Esophagus squamous epithelium (tissue), 4 donors: ENCODE measurements around the gene UBTD1.
"Not testable (repeated sequence)": the region's sequence is repeated elsewhere in the genome, so short reads cannot be mapped to it uniquely, and the experiment has no call there.

Experiments used
- POLR2A ChIP-seq, 4 donors: fragments of 450-650 bp; IDR thresholded peaks; one replicate each; pipeline ENCODE4 v1.6.1; 2017; ENCODE audit warnings: antibody characterized with exemption in 4 of 4, mild to moderate bottlenecking in 4 of 4, moderate library complexity in 3 of 4
- TF ChIP-seq, protein P1 (sequence below), 6 experiments: fragments of 450-650 bp in 4 of 6; fragments of 200-600 bp in 2 of 6; sonication (generic) in 2 of 6; IDR thresholded peaks; one replicate each; pipeline ENCODE4 v1.5.1; 2016 to 2019; ENCODE audit warnings: antibody characterized with exemption in 6 of 6, mild to moderate bottlenecking in 4 of 6, moderate library complexity in 4 of 6

DNA sequence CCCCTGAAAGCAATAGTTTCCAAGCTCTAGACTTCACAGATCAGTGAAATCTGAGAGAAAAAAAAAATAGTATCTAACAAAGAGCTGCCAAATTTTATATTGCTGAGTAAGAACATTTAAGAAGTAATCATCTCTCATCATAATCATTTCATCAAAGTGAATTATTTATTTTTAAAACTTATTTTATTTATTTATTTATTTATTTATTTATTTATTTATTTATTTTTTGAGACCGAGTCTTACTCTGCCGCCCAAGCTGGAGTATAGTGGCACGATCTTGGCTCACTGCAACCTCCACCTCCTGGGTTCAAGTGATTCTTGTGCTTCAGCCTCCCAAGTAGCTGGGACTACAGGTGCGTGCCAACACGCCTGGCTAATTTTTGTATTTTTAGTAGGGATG lies 77.8 kb downstream of the UBTD1 start:
- TF ChIP-seq, protein P1, sequence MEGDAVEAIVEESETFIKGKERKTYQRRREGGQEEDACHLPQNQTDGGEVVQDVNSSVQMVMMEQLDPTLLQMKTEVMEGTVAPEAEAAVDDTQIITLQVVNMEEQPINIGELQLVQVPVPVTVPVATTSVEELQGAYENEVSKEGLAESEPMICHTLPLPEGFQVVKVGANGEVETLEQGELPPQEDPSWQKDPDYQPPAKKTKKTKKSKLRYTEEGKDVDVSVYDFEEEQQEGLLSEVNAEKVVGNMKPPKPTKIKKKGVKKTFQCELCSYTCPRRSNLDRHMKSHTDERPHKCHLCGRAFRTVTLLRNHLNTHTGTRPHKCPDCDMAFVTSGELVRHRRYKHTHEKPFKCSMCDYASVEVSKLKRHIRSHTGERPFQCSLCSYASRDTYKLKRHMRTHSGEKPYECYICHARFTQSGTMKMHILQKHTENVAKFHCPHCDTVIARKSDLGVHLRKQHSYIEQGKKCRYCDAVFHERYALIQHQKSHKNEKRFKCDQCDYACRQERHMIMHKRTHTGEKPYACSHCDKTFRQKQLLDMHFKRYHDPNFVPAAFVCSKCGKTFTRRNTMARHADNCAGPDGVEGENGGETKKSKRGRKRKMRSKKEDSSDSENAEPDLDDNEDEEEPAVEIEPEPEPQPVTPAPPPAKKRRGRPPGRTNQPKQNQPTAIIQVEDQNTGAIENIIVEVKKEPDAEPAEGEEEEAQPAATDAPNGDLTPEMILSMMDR (IDR thresholded peaks at IDR 0.05), result not testable (repeated sequence)
- not testable (repeated sequence) for TF ChIP-seq POLR2A (IDR thresholded peaks at IDR 0.05)
